HS-5 (cell line): ENCODE results near the gene ROBO1.

ENCODE experiments used
- DNase-seq: peaks from one replicate; pipeline ENCODE4 v3.0.0-alpha.2; 2012; ENCODE audit warnings: low read depth

ROBO1 gene

DNA sequence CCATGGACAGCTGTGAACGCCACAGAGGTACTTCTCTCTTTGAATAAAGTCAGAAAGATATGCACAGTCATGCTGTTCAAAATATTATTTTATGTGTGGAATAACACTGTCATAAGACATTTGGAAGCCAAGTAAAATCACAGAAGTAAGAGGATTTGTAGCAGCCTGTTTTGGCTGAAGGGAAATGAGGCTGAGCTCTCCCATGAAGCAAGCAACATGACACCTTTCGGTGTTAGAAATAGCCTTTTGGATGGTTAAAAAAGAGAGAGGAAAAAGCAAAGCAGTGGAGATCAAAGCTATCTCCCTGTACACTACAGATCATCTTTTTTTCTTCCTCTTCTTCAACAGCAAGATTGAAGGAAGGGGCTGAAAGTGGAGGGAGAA is 755.3 kb downstream of the ROBO1 start:
- no peak for DNase-seq

DNA sequence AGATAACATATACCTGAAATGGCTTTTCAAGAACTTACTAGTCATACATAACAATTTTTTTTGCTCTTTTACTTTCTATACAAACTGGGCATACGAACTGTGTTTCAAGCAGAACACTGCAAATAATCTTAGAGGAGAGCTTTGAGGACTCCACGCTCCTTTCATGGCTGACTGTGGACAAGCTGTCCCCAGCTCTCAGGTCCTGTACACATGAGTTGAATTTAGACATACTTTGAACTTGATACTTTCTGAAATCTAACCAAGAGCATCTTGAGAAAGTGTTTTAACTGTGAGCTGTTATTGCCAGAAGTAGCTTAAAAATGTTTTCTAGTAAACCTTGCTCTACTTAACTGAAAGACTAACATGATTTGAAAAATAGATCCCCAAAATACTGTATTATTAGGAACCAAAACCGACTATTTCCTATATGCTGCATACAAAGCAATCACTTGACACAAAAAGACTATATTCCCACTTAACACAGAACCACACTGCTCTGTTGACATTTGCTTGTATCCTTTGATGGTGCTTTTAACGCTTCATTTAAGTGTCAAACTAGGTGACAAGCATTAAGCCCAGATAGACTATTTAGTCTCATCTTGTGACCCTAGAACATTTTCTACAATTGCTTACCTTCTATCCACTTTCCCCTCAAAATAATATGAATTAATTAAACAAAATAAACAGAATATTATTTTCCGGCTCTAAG is 755.8 kb downstream of the ROBO1 start:
- no peak for DNase-seq

DNA sequence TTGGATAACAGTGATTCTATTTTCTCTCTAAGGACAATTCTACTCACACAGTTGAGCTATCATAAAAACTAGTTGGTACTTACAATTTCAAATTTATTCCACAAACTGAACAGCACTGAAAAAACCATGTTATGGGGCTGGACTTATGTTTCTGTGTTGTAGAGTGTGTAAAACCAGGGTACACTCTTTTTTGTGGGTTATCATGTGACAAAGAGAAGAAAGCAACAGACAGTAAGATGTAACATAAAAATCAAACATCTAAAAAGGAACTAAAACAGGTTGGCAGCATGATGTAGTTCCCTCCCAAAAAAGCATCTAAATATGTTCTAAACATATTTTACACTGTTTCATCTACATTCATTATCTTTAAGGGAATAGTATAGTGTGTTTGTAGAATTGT is 757.9 kb downstream of the ROBO1 start:
- no peak for DNase-seq

DNA sequence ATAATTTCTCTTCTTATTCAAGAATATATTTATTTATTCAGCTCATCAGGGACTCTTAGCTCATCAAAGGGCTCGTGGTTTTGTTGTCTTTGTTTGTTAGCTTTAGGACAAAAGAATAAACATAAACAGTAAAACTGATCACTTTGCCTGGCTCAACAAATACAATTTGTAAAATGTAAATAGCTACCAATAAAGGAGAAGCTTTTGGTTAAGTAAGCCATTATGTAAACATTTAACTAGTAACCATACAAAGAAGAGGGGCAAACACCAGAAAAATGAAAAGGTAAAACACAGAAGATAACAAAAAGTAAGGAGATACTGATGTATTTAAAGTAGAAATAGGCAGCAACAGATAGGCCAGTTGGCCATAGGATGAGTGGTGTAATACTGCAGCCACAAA is 761.7 kb downstream of the ROBO1 start:
- DNase-seq, result no peak

DNA sequence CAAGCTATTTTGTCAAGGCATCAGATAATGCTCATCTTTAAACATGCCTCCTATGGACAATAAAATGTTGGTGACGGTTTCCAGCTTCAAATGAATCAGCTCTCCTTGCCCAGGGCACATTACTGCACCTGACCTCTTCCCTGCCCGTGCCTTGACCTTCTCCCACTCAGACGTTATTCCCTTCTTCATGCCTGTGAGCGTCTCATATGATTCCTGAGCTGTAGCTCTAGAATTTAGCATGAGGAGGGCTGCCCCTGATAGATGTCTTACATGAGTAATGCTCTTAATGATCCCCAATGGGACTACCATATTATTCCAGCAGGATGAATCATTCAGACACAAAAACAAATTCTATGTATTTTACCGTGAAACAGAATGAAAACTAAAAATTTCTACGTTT is 762.7 kb downstream of the ROBO1 start:
- no peak for DNase-seq

DNA sequence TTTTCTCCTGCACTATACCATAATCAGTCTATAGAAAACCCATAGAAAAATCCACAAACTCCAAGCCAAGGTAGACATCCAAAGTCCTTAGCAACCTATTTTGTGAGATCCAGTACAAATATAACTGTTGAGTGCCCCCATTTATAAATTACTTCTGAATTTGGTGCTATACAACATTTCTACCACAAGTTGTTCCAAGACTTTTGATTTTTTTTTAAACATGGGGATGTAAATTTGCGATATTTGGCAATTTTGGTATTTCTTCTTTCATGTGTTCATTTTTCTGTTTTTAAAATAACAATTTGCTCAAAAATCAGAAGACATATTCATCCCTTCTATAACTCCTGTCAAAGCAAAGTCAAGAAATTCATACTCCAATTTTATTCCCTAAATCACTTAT is 763.8 kb downstream of the ROBO1 start:
- no peak for DNase-seq

DNA sequence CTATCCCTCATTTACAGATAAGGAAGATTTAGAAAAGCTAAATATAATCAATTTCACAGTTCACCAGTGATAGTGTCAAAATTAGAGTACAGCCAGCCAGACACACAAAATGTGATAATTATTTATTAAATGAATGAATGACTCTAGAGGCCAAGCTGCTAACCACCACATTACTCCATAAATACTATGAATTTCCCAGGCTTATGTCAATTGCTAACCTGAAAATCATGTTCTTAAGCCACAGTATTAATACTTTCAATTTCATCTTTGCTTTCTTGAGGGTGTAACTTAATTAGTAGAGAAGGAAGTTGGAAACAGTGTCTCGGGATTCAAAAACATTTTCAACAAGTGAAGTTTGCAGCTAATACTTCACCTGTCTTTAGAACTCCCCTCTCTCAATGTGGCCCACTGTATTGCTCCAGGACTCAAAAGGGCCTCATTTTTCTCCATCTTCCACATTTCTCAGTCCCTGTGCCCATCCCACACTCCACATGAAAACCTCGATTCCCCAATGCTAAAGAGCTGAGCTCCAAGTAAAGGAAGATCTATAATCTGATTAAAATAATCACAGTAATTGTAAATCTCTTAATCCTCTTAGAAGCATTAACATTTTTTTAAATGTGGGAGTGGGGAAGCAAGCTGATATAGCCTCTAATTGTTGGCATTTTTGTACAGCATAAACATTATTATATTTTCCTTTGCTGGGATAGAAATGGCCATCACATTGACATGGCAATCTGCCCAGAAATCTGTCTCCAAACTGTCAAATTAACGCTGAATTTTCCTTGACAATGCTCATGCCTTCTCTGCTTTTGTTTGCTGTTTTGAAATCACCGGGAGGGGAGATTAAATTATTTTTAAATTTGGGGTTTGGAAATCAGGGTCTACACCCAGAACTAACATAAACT is 765.1 kb downstream of the ROBO1 start:
- DNase-seq, result no peak

DNA sequence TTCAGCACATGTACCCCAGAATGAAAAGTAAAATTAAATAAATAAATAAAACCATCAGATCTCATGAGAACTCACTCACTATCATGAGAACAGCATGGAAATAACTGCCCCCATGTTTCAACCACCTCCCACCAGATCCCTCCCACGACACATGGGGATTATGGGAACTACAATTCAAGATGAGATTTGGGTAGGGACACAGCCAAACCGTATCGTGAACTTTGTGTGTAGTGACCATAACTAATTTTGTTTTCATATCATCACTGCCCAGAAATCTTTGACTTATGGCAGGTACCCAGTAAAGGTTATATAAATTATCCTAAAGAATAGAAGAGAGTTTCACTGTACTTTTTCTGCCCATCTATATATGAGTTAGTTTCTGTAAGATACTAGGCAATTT is 766.5 kb downstream of the ROBO1 start:
- no peak for DNase-seq

DNA sequence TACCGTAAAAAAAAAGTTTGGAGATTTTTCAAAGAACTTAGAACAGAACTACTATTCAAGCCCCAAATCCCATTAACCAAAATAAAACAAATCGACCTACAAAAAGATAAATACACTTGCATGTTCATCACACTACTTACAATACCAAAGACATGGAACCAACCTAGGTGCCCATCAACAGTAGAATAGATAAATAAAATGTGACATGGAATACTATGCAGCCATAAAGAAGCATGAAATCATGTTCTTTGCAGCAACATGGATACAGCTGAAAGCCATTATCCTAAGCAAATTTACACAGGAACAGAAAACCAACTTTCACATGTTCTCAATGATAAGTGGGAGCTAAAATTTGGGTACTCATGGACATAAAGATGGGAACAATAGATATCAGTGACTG is 768.7 kb downstream of the ROBO1 start:
- no peak for DNase-seq

DNA sequence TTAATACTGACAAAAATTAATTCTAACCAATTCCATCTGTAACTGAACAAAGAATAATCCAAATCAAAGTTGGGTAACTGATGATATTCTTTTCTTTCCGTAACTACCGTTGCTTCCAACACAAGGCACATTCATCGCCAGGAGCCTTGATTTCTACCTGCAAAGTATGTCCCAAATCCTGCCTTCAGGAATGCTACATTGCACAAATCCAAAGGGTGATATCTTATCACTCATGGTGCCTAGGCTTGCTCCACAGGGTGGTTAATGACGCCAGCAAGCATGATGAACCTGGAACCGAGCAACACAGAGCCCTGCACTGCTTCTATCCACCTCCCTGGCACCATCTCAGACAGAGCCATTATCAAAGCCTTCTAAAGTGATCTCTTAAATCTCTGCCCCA is 772.7 kb downstream of the ROBO1 start:
- DNase-seq, result no peak

DNA sequence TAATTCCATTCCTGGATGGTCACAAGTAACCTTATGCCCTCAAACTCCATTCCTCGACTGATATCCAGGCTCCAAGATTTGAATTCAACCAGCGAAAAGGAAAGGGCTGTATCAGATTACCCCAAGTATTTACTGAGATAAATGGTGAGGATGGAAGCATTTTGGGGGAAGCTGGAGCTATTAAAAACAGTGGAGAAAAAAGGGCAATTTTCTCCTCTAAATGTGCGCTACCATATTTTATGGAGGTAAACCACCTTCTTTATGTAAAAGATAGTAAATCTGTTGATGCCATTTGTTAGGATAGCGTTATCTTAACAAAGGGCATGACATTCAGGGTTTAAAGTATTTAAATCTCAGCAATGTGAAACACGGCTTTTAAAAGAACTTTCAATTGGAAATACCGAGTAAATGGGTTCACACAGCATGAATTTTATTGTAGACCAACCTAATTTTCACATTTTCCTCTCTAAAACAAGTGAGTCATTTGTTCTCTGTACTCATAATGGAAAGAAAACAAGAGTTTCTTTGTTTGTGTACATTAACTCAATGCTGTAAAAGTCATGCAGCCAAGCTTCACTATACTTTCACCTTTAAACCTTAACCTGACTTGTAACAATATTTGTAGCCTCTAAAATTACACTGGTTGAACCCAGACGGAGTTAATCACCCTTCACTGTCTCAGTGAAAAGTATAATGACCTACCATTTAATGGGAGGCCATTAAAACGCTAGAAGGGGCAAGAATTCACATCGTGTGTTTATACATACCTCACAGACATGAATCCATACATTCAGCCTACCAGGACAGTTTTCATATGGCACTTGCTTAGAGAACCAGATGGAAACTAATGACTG is 773.4 kb downstream of the ROBO1 start:
- DNase-seq, result no peak

DNA sequence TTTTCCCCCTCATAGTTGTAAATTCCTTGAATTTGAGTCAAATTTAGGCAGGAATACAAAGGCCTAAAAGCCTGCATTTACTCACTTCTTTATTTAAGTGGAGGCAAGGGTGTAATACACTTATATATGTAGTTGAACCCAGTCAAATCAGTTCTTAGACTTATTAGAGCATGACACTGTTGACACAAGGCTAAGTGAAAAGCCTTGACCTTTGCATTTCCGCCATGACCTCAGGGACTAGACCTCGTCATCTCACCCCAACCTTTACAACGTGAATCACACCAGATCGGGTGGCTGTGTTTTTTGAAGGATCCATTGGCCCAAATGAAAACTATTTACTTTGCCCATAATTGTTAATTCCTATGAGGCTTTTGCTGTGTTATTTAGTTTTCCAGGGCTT is 774.4 kb downstream of the ROBO1 start:
- no peak for DNase-seq

DNA sequence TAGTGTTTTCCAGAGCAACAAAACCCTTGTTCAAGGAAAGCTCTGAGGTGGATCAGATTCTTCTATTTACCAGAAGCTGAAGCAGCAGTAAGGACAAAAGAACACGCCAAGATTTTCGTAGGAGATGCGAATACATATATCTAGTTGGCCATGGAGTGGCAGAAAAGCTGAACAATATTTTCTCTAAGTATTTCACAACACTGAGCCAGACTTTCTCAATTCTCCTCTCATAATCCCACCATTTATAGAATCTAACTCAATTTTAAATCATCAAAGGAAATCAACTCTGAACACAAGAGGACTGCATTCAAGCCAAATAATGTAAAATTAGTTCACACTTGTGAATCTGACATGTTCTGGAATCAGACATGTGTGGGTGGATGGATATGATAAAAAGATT is 775.0 kb downstream of the ROBO1 start:
- no peak for DNase-seq

DNA sequence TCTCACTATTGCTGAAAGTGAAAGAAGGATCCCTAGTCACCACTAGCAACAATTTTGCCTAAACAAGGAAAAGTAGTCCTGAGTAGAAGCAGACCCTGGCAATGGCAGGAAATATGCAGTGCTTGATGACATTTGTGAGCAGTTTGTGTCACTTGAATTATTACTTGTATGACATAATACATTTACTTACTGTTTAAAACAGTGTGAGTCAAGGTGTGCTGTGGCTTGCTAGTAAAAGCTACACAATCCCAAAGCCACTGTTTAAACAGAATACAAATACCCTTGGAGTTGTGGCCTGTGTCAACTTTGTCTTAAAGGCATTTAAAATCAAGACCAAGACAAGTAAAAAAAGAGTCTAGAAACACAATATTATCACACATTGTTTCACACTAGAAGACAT is 775.4 kb downstream of the ROBO1 start:
- DNase-seq, result no peak

DNA sequence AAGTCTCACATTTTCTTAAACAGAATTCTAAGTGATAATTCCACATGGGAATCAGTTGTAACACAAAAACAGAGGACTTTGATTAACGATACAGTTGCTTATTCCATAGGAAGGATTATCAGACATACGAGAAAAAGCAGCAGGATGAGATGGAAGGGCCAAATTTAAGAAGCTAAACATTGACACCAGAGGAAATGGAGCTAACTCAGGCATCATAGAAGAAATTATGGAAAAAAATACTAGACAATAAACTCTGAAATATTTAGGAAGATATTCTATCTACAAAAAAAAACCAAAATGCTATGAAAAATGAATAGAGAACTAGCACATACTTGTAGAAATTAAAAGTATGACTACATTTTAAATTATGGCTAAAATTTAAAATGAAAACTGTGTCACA is 776.1 kb downstream of the ROBO1 start:
- DNase-seq, result no peak

DNA sequence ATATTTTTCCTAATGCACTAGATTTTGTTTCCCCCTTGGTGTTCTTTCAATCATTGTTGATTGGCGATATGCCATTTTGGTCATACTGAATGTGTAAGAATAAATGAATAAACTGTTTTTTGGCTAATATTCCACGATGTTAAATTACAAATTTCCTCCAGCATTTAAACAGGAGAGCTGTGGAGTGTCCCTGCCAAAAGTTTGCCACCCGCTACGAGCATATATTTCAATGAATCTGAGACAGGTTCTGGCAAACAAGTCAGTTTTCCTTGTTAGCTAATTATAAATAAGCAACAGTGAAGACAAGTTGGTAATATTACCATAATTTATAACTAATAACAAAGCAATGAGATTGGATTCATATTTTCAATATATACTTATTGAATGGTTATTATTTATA is 777.6 kb downstream of the ROBO1 start:
- DNase-seq, result no peak

DNA sequence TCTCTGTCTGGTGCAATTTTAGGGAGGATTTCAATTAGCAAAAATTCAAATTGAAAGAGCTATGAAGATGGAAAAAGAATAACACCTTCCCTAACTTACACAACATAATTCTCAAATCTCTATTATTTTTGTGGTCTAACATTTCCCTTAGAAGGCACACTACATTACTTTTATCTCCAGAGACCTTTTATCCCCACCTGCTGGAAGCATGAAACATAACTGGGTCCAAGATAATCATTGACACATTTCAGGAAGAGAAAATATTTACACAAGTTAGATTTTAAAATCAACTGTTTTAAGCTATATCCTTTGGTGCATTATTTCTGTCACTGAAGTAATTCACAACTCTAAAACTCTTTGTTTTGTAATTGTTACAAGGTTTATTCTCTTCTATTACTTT is 779.5 kb downstream of the ROBO1 start:
- DNase-seq, result no peak

DNA sequence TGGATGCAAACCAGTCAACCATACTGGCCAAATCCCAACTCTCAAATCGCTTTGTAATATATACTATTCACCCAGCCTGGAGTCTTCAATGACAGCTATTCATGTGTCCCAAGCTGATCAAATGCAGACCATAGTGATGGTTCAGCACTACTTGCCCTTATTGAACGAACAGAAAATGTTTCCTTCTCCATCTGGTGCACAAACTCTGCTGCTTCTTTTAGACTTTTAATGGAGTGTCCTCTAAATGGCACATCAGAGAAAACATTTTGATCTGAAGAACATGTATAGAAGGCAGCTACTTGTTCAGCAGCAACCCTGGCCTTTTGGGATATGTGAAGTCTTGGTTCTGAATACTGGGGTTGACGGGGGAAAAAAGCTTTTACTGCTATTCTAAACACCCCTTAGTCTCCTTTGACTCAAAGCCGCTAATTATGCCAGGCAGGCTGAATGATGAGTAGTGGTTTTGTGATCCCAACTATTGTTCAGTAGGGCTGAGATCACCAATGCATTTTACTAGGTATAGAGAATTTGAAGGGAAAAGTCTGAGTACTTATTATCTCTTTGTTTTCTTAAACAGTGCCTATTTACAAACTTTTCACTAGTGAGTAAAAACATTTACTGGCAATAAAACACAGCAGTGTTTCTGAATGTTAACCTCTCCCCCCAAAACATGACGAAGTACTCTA is 781.2 kb downstream of the ROBO1 start:
- no peak for DNase-seq

DNA sequence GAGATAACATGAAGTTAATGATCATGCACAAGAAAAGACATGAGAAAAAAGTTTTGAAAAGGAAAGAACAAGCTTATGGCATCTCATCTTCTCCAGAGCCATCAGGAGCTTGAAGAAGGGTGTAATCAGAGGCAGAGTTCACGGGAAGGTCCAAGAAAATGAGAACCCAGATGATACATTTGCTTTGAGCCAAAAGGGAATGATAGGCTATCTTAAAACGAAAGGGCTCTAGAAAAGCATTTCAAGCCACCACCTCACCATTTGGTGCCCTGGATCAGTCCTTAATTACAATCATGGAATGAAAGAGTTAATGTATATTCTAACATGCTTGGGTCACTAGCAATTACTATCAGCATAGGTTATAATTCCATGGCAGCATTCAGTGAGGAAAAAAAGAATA is 781.8 kb downstream of the ROBO1 start:
- DNase-seq, result no peak

DNA sequence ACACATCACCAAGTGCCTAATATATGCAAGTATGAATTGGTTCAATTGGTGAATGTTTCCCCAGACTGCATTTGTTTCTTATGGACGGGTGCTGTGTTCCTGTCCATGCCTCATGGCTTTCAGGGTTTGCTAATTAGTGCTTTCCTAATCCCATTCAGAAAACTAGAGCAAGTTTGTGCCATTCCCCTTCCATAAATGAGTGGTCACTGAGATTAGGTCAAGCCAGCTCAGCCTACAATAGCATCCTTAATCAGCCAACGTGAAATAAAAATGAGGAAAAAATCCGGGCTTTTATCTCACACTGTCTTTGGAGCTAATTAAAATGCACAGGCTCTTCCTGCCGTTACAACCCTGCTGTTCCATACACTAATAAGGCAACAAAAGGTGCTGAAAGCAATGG is 788.8 kb downstream of the ROBO1 start:
- DNase-seq, result no peak

DNA sequence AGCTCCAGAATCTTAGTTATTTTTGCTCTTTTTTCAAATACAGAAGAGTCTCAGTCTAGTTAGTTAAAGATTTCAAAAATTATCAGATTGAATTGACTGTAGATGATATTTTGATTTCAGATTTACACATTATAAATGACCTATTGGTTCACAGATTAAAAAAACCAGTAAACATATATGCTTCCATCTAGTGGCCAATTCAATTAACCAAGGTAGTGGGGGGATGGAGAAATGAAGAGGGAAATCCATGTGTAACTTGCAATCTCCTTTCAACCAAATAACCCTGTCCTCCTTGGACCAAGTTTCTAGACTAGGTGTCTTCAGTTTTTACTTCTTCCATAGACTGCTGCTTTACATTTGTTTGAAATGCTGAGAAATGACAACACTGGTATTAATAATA is 789.8 kb downstream of the ROBO1 start:
- no peak for DNase-seq

DNA sequence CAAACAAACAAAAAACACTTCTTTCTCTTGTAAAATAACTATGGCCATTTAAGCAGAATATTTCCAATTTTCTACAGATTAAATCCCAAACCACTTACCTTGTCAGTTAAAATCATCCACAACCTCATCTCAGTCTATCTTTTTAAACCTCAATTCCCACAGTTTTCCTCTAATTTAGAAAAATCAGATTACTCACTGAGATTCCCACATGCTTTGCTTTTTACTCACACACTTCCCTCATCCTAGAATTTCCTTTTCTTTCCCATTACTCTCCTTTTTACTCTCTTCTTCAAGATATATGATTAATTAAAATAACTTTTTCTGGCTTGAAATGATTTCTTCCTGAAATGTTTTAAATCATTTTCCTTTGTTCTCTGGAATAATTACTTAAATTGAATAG is 790.7 kb downstream of the ROBO1 start:
- DNase-seq, result no peak
